ENCODE measurements around the gene WBP2NL.
"Not testable (repeated sequence)": the region's sequence is repeated elsewhere in the genome, so short reads cannot be mapped to it uniquely, and the experiment has no call there.

WBP2NL gene

DNA sequence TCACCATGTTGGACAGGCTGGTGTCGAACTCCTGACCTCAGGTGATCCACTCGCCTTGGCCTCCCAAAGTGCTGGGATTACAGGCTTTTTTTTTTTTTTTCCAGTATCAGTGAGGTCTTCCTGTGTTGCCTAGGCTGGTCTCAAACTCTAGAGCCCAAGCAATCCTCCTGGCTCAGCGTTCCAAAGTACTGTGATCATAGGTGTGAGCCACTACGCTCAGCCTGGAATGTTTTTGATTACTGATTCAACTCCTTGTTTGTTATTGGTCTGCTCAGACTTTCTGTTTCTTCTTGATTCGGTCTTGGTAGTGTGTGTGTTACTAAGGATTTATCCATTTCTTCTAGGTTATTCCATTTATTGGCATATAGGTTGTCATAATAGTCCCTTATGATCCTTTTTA is 40.7 kb downstream of the WBP2NL start:
- no peak for DNase-seq

- DNase-seq: no peak
Observed at GRCh38 chr22:42041784-42042183, 43.2 kb downstream of the WBP2NL start.

GRCh38 chr22:42050641-42051180 is 52.1 kb downstream of the WBP2NL start:
- no peak for DNase-seq

DNA sequence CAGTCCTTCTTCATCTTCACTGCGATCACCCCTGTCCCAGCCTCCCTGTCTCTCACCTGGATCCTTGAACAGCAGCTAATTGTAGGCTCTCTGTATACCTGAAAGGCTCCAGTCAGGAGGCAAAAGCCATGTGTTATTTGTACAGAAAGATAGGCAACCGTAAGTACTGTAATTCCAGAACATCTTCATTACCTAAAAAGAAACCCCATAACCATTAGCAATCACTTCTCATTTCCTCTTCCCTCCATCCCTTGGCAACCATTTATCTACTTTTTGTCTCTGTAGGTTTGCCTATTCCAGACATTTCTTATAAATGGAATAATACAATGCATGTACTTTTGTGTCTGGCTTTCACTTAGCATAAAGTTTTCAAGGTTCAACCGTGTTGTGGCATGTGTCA is 54.2 kb downstream of the WBP2NL start:
- DNase-seq: no peak

- no peak for DNase-seq
Observed at GRCh38 chr22:42056757-42057511, 58.3 kb downstream of the WBP2NL start.

- DNase-seq: no peak
Observed at GRCh38 chr22:42060489-42060888, 61.9 kb downstream of the WBP2NL start.

DNA sequence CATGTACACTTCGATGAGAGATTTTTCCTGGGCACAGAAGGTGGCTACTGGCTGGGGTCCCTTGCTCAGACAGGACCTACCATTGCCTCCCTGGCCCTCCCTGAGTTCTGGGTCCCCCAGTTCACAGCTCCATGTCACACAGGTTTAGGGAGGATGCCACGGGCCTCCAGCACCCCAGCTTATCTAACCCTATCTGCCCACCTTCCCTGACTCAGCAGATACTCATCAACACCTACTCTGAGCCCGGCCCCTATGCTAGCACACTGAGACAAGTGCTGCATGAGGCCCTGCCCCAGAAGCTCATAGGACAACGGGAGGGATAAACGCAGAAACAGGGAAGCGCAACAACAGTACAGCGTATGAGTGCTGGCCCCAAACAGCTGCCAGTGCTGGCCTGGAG is 62.5 kb downstream of the WBP2NL start:
- no peak for DNase-seq

- no peak for DNase-seq
Observed at GRCh38 chr22:42062506-42063170, 64.0 kb downstream of the WBP2NL start.

- DNase-seq: no peak
Observed at GRCh38 chr22:42064629-42065028, 66.0 kb downstream of the WBP2NL start.

DNA sequence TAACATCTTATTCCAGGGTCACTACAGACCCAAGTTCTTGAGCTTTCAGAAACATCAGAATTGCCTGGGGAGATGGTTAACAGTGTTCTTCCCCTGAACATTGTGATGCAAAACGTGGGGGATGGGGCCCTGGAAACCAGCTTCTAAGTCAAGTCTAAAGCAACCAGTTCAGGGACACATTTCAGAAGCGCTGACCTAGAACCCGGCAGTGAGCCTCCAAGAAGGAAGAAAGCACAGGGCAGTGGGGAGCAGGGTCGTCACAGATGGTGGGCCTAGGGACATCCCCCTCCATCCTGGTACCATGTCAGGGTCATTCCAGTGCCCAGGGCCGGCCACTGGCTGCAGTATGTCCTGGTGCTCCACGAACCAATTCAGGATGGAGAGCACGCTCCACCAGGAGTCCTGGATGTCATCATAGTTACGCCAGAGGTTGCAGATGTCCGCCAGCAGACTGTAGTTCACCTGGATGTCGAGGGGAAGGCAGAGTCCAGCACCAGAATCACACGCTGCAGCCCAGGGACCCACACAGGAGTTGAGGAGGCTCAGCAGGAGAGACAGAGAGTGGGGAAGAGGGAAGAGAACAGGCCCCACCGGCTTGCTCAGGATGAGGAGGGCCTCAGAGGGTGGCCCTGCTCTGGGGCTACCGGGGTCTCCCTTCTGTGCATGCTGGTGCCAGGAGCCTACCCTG is 67.0 kb downstream of the WBP2NL start:
- no peak for DNase-seq

DNA sequence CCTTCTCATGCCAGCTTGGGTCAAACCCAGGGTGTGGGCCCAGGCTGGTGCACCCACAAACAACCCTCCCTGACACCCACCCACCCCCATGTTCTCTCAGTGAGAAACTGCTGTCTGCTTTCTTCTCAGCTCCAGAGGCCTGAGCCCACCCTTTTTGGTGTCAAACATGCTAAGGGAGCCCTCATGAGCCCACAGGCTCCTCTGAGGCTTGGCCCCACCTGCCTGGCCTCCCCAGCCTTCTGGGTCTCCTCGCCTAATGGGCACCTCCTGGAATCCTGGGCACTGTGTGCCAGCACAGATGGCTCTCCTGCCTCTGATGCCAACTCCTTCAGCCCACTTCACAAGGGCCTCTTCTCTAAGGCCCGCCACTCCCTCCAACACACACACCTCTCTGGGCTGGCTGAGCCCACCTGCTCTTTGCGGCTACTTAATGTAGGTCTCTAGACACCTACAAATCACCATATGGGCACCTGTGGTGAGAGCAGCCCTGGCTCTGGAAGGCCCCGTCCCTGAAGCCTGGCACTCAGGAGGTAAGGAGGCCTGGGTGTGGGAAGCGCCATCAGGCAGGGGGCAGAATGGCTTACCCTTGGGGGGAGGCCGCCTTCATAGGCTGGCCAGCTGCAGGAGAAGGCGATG is 67.7 kb downstream of the WBP2NL start:
- DNase-seq: no peak

- no peak for DNase-seq
Observed at GRCh38 chr22:42066937-42067336, 68.3 kb downstream of the WBP2NL start.

DNA sequence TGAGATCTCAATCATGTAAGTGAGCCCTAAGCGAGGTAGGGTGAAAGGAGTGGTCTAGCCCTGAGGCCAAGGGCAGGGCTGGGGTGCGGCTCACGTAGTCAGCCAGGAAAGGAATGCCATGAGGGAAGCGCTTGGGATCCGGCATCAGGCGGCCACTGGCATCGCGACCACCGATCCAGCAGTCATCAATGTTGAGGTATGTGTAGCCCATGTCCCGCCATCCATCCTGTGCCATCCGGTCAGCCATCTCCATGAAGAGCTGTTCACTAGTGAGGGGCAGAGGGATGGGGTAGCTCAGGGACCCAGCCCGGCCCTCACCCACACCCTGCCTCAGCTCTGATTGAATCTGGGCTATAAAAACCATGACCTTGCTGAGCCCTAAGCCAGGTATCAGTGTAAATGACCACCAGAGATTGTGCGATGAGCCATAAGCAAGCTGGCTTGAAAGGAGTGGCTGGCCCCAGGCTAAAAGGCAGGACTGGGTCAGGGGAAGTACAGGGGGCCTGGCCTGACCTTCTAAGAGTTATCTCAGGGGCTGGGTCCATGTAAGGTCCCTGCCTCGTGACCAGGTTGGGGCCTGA is 69.2 kb downstream of the WBP2NL start:
- no peak for DNase-seq

GRCh38 chr22:42068291-42068690 is 69.7 kb downstream of the WBP2NL start:
- no peak for DNase-seq

DNA sequence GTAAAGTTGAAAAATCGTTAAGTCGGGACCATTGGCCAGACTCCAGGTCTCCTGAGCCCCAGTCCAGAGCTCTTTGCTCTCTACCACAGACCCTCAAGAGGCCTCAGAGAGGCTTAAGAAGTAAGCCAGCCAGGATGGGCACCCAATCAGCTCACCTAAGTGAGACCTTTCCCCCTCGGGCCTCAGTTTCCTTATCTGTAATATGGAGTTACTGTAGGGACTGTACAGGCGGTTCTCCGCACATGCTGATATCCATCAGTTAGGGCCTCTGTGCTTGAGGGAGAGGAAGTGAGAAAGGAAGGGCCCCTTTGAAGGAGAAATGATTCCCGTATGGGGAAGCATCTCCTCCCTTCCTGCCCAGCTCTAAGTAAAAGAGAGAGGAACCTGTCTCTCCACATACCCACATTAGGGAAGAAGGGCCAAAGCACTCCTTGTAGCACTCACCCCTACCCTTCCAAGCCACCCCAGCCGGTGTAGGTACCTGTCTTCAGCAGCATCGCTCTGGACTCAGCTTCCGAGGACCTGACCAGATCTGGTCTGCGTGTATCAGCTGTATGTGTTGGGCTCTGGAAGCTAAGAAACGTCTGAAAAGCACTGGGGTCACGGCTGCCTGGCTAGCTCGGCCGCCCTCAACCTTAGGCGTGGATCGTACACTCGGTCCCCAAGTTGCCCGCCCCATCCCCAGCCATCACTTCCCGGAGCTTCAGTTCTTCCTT is 71.4 kb downstream of the WBP2NL start:
- no peak for DNase-seq

DNA sequence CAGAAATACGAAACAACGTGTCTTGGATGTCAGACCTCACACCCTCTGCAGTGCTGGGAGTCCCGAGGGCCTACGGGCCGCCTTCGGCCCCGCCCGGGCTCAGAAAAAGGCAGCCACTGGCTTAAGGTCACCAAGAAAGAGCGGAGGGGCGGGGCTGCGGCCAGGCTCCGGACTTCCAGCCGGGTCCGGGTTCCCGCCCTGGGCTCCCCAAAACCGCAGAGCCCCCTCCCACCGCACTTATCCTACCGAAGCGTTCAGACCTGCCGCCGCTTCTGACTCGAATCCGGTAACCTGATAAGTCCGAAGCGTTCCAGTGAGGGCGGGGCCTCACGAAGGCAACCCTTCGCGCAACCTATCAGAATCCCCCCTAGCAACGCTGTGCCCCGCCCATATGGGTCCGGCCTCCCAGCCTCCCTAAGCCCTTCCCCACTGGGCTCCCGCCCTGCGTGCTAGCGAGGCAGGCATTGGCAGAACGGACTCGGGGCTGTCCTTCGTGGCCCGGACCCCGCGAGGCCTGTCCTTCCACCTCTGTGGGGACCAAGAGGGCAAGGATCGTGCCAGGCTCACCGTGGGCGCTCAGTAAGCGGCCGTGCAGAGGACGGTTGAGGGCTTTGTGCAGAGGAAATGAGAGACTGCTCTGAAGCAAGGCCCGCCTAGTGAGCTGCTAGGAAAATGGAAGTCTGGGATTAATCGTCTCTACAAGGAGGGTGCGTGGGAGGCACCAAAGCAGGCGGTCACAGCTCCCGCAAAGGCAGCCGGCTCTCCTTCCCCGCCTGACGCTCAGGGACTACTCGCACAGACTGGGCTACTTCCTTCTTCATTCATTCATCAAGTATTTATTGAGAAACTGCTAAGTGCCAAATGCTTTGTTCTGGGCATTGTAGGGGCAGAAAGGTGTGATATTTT is 72.2 kb downstream of the WBP2NL start, which contains the start of gene NAGA:
Gene NAGA (minus strand): TSS at position 296 of the 906 bp plus-strand sequence. CDS start 515 bp downstream, outside the sequence.
- peak; percentile 89 to 95 for DNase-seq

DNA sequence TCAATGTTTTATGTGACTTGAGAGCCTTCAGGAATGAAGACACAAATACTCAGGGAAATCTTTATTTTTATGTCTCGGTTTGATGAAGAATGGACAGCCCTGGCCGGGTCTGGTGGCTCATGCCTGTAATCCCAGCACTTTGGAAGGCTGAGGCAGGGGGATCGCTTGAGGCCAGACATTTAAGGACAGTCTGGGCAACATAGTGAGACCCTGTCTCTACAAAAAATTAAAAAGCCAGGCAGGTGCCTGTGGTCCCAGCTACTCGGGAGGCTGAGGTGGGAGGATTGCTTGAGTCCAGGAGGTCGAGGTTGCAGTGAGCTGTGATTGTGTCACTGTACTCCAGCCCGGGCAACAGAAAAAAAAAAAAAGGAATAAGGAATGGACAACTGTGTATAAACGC is 72.9 kb downstream of the WBP2NL start:
- DNase-seq: not testable (repeated sequence)

- DNase-seq: no peak
Observed at GRCh38 chr22:42072606-42073330, 74.2 kb downstream of the WBP2NL start.

DNA sequence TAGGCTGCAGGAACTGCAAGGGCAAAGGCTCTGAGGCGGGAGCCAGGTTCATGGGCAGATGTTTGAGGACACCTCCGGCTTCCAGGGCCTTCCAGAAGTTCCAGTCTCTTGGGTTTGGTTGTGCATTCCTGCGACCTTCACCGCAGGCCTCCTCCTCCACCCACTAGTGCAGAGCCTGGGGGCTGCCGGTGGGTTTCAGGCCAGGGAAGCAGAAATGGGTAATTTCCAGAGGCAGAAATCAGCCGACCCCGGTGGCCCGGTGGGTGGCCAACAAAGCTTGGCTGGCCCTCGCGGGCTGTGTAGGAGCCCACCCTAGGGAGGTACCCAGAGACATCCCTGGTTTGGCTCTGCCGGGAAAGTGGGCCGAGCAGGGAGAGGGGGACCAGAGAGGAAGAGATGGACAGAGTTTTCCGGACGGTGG is 75.0 kb downstream of the WBP2NL start:
- DNase-seq: no peak

All from CD4-positive, alpha-beta T cell treated with Interferon alpha-2 for 1 hour (primary cell).